GM19463 (cell line): ENCODE data around the gene ABCE1.

Source experiments
- ATAC-seq: cut with Tn5 transposase; IDR thresholded peaks from one replicate; pipeline ENCODE4 v1.9.1; 2021; ENCODE audit warnings: mild to moderate bottlenecking, moderate library complexity; ENCODE audit not compliant: unreplicated experiment

ABCE1 gene

GRCh38 chr4:145097821-145098674 lies at the start of gene ABCE1, which contains the start of gene ANAPC10:
ABCE1 (plus strand) TSS chr4:145098311; CDS start chr4:145104413, 6,102 bp downstream.
ANAPC10 (minus strand) TSS chr4:145098196; CDS start chr4:145096099, 2,097 bp downstream.
- ATAC-seq = peak; percentile 71

DNA sequence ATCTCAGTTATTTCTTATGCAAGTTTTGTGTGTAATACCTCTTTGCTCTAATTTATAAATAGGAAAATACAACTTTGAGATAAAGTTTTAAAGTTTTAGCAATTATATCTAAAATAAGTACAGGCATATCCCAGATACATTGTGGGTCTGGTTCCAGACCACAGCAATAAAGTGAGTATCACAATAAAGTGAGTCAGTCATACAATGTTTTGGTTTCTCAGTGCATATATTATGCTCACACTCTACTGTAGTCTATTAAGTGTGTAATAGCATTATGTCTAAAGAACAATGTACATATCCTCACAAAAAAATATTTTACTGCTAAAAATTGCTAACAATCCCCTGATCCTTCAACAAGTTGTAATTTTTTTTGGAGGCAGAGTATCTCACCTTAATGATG lies 49.3 kb upstream of the ABCE1 start:
- ATAC-seq = no peak

GRCh38 chr4:145049241-145049640 lies 48.9 kb upstream of the ABCE1 start:
- no peak for ATAC-seq

DNA sequence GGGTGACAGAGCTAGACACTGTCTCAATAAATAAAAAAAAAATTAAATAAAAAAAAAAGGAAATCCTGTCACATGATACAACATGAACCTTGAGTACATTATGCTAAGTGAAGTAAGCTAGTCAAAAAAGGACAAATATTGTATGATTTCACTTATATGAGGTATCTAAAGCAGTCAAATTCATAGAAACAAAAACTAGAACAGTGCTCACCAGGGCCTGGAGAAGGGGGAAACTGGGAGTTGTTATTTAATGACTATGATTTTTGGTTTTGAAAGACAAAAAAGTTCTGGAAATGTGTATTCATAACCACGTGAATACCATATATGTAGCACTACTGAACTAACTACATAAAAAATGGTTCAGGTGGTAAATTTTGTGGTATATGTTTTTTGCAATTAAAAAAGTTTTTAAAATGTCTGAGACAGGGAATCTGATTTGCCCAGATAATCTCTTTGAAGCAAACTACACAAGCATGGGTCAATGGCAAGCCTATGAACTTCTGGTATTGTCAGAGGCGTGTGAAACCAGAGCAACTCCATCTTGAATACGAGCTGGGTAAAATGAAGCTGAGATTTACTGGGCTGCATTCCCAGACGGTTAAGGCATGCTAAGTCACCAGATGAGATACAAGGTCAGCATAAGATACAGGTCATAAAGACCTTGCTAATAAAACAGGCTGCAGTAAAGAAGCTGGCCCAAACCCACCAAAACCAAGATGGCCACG lies 42.4 kb upstream of the ABCE1 start:
- no peak for ATAC-seq

DNA sequence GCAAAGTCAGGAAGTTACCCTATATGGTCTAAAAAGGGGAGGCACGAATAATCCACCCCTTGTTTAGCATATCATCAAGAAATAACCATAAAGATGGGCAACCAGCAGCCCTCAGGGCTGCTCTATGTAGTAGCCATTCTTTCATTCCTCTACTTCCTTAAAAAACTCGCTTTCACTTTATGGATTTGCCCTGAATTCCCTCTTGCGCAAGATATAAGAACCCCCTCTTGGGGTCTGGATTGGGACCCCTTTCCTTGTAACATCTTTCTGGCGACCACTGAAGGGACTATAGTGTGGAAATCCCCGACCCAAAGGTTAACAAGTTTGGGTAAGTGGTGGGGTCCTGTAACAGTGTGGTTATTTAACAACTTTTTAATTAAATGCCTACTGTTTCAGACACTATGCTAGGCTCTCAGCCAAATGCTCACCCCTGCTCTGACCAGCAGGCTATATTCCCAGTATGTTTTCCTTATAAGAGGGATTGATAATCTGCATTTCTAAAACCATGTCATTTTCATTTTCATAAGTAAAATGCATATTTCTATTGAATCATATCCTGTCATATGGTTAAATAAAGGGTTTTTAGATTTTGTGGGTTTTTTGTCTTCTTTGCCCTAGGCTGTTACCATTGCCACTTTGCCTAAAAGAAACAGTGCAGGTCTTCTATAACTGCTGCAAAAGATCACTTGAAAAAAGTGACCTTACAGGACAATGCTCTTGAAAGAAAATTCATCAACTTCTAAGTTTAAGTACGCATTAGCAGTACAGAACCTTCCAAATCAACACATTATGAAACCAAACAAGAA lies 41.6 kb upstream of the ABCE1 start:
- ATAC-seq = no peak

DNA sequence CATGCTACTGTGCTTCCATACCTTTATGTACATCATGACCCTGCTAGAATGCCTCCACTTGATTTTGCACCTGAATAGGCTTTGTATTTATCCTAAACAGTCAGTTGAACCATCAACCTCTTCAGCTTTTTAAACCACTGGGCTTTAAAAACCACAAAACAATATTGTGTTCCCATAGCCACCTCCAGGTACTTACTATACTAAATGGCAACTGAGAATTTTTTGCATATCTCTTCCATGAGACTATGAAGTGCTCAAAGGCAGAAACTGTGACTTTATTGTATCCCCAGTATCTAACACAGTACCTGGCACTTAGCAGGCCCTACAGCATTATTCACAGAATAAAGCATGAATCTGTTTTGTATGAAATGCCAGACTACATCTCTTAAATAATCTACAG lies 39.9 kb upstream of the ABCE1 start:
- no peak for ATAC-seq

DNA sequence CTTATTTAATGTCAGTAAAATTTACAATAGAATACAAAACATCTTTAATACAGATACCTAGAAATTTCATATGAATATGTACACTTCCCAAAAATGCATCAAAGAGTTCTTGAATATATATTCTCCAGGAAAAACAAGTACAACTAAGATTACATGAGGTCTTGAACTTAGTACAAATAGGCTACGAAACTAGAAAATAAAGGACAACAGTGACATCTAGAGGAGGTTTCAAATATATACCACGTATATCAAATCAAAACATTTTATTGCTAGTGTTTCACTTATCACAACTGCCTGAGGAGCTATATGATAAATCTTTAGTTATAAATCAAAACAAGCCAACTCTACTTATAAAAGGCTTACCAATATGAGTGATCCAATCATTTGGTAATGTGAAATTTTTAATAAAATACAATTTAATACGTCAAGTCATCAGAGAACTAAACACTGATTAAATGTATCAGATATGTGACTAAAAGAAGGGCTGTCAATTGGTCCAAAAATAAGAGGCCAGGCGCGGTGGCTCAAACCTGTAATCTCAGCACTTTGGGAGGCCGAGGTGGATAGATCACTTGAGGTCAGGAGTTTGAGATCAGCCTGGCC lies 36.7 kb upstream of the ABCE1 start:
- ATAC-seq = peak; percentile 74

DNA sequence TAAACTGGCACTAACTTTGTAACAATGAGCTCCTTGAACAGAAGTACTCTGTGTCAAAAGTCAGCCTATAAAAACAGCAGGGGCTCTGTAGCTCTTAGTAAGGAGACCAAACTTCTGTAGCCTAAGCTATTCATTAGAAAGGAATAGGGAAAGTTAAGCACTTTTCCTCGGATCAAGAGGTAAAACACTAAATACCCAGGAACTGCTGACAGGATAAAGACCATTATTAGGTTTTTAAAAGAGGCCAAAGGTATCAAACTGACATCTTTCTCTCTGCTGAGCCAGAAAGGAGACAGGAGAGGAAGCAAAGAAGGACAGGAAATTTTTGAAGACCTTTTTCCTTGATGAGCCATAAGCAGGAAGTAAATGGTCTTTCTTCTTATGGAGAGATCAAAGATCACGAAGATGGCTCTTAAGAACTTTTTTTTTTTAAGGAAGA lies 32.0 kb upstream of the ABCE1 start:
- ATAC-seq = no peak

DNA sequence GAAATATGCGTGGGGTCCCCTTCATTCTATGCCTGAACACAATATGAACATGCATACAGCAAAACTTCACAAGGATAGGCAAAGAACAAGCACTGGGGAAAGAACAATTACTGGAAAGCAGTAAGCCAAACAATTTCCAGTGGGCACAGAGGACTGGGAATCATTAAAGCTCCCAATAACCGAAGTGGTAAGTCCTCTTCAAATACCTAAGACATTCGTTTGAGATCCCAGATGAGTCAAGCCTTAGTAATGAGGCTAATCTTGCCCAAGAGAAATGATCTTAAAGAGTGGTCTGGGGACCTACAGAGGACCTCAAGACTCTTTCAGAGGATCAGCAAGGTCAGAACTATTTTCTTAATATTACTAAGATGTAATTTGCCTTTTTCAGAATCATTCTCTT lies 28.8 kb upstream of the ABCE1 start:
- no peak for ATAC-seq

DNA sequence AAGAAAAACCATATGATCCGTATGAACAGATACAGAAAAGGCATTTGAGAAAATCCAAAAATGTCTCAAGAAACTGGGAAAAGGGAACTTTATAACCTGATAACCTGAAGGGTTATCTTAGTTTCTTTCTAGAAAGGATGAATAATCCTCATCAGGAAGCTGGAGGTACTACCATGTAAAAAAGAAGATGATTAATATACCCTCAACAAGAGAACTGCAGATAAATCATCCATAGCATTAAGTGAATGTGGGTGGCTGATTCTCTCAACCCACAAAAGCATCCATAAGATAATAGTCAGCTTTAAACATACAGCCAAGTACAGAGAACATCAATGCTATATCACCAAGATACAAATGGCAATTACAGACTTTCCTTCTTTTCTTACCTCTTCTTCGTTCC lies 26.6 kb upstream of the ABCE1 start:
- ATAC-seq = no peak

DNA sequence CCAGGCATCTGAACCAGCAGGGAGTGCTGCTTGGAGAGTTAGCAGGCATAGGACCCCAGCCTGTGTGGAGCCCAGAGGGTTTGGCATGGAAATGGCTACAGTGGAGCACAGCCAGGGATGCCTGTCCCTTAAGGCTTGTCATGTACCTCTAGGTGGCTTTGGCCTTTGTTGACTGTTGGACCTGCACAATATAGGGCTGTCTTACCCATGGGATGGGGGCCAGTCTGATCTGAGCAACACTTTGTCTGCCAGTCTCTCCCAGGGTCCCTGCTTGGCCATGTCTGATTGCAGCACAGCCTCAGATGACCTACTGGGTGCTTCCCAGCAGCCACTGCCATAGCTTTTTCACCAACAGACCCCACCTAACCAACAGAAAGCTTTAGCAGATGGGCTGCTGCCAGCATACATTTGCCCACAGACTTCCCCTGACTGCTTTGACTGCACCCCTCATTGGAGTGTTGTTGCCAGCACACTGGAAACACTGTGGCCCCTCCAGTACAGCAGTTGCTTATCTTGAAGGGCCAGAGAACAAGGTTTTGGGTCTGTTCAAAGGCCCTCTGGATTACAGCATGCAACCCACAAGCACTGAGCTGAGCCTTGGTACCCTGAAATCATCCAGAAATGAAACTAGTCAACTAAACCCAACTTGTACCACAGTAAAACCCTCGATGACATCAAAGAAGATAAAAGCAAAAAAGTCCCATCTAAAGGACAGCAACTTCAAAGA lies 22.2 kb upstream of the ABCE1 start:
- no peak for ATAC-seq

DNA sequence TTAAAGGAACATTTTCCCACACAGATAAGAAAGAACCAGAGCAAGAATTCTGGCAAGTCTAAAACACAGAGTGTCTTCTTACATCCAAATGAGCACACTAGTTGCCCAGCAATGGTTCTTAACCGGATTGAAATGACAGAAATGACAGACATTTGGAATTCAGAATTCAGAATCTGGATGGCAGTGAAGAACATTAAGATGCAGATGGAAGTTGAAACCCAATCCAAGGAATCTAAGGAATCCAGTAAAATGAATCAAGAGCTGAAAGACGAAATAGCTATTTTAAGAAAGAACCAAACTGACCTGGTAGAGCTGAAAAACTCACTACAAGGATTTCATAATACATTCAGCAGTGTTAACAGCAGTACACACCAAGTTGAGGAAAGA lies 21.6 kb upstream of the ABCE1 start:
- no peak for ATAC-seq

DNA sequence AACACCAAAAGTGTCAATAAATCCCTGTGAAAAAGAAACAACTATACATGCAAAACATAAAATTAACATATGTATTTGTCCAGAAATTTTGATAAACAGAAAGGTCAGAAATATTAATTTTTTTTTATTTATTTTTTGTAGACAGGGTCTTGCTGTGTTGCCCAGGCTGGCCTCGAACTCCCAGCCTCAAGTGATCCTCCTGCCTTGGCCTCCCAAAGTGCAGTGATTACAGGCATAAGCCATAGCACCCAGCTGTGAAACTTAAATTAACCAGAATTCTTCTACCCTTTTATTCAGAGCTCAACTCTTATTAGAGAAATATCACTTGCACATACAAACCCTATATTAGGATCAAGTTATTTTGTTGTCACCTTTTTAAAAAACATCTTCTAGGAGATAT lies 16.4 kb upstream of the ABCE1 start:
- ATAC-seq = no peak

GRCh38 chr4:145083891-145084605 lies 14.1 kb upstream of the ABCE1 start:
- ATAC-seq = no peak

DNA sequence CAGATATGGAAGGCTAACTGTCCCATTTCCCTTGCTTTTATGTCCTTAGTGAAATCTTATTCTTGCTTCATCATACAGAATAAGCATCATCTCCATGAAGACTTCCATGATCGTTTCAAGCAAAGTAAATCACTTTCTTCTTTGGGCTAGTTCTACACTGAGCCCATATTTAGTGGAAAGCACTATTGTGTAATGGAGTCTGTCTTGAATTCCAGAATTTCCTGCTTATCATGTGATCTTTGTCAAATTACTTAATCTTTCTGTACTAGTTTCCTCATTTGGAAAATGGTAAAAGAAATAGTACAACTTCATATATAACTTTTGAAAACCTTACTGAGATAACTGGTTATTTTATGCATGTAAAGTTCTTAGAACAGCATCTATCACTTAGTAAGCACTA lies 7.7 kb upstream of the ABCE1 start:
- no peak for ATAC-seq

- ATAC-seq = no peak
Measured at GRCh38 chr4:145093638-145094037, 4.5 kb upstream of the ABCE1 start.

DNA sequence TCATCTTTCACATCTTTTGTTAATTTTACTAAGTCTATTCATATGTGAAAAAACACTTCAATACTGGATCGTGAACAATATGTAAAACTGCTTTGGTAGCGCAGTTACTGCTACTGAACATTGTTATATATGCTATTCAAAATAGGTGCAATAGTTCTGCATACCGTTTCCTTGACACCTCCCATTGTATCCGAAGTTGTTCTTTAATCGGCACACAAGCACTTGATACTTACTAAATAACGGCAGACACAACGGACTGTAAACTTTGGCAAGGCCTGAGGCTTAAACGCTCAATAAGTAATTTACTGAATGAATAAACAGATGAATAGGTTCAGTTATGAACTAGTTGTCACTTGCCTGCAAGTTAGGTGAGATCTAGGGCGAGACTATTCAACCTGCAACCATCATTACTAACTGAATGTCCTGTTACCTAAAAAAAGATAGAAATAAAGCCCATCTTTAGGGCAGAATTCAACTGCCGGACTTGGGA lies 735 bp upstream of the ABCE1 start:
- ATAC-seq = peak; percentile 1

GRCh38 chr4:145098675-145099037 lies 545 bp downstream of the ABCE1 start:
- ATAC-seq = peak; percentile 12

DNA sequence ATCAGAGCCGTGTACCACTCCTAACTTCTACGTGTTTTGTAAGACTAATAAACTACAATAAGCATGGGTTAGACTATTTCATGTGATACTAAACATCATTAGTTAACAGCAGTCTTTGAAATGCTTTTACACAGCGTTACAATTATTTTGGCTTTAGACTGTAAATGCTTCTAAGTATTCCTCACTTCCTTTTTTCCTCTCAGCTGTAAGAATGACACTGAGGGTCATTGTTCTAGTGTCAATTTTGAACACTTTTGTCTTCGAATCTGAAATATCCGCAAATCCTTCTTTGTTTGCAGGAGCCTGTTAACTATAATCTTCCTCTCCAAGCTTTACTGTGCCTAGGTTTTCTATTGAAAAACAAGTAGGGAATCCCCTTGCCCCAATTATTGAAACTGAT lies 1.5 kb downstream of the ABCE1 start:
- ATAC-seq = no peak
